ENCODE results near the gene CABP7. TPM values are rescaled to one million over a fixed set of nuclear protein-coding genes. Genes with fewer than 3 reads are reported as not detected.

The CABP7 gene
- total and polyA plus RNA-seq, 2 donors (not counting 1 experiment from before 2014, with no cell fraction given): 0.03 TPM; not detected in 1

DNA sequence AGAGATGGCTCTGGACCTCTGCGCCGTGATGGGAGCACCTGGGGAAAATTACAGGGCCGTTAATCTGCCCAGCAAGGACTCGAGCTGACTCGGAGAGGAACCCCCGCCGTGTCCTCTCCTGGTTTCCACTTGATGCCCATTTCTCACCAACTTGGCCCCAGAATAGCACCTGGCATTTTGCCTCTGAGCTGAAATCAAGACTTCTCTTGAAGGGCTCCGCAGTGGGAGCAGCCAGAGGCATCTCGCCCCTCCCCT lies 19.0 kb upstream of the CABP7 start:
- POLR2A ChIA-PET: no interaction called here
- ATAC-seq (ENCODE audit: low read depth): no peak
- no peak overlapping the region for H3K4me3 Mint-ChIP-seq

More for the DNA sequence above, 19.0 kb upstream of the CABP7 start:
- Histone ChIP-seq H4K20me1 (ENCODE audit: control insufficient read depth, insufficient read depth, low read length, poor library complexity, severe bottlenecking) (no peaks in the 10 kb centered on the region), H2AFZ (ENCODE audit: insufficient read depth, low read depth, low read length, poor library complexity, severe bottlenecking) (no peak overlapping the region), H3K9ac (ENCODE audit: low read length) (no peak overlapping the region), H3K4me2 (replicated peaks; ENCODE audit: low read depth, low read length, poor library complexity, severe bottlenecking) (no peak overlapping the region), H3K4me1 (ENCODE audit: control insufficient read depth in 2 of 2, insufficient read depth in 2 of 2, low read length in 2 of 2) (peaks cover 19 to 28% of the 10 kb centered on the region in 2 donors), H3K9me3 (ENCODE audit: control extremely low read depth in 1 of 3, control insufficient read depth in 2 of 3, insufficient read depth in 1 of 3, low read length in 2 of 3) (peaks cover 0 to 2% (median 0%) of the 10 kb centered on the region in 3 donors), H3K27me3 (replicated peaks in 1 of 4; ENCODE audit: control extremely low read depth in 1 of 4, control insufficient read depth in 3 of 4, insufficient read depth in 4 of 4, low read length in 3 of 4) (peaks cover 0 to 19% (median 4%) of the 10 kb centered on the region in 4 experiments), H3K36me3 (replicated peaks in 1 of 2; ENCODE audit: control extremely low read depth in 1 of 2, control insufficient read depth in 1 of 2, extremely low read depth in 1 of 2, insufficient read depth in 2 of 2, low read length in 1 of 2) (peaks cover 0 to 13% of the 10 kb centered on the region in 2 experiments), H3K4me3 (ENCODE audit: control extremely low read depth in 1 of 5, extremely low read depth in 1 of 5, insufficient read depth in 1 of 5, low read depth in 2 of 5, low read length in 4 of 5) (no peak overlapping the region), H3K27ac (ENCODE audit: low read length in 2 of 2) (no peak overlapping the region), H3K79me2 (ENCODE audit: control insufficient read depth, insufficient read depth, low read length) (no peaks in the 10 kb centered on the region)
- peaks cover 20% of the 10 kb centered on the region for H3K4me1 Mint-ChIP-seq
- H3K27ac Mint-ChIP-seq: no peak overlapping the region
- TF ChIP-seq EZH2 (IDR thresholded peaks at IDR 0.05; ENCODE audit: borderline replicate concordance, insufficient read depth, low read depth, low read length, poor library complexity, severe bottlenecking): no peak
- no peak for TF ChIP-seq CTCF (IDR thresholded peaks at IDR 0.05)
- DNase-seq: no peak
- peaks cover 7% of the 10 kb centered on the region for H3K27me3 Mint-ChIP-seq
- CTCF ChIA-PET: no interaction called here
- intact Hi-C loops (cut with micrococcal nuclease): no loop called here
- H3K9me3 Mint-ChIP-seq (ENCODE audit: insufficient read depth): no peaks in the 10 kb centered on the region
- WGBS (ENCODE audit: insufficient coverage): 53% methylated on average over 9 of the region's 9 CpGs
